GM18951 (cell line): ENCODE data around the gene DNAJA4.

Experiments
- POLR2A ChIP-seq: IDR thresholded peaks from 4 replicates; pipeline ENCODE4 v1.6.1; 2011; ENCODE audit warnings: mild to moderate bottlenecking; ENCODE audit not compliant: insufficient read length, insufficient read depth; ENCODE audit errors: extremely low read depth
- in situ Hi-C: fragments of 300-500 bp; cut with MboI; formaldehyde crosslinking; loops from one replicate; pipeline ENCODE4 v1.12.0; 2022; ENCODE audit warnings: low sequenced_read_pairs, mixed read lengths, inconsistent platforms; ENCODE audit not compliant: unreplicated experiment

Gene DNAJA4

DNA sequence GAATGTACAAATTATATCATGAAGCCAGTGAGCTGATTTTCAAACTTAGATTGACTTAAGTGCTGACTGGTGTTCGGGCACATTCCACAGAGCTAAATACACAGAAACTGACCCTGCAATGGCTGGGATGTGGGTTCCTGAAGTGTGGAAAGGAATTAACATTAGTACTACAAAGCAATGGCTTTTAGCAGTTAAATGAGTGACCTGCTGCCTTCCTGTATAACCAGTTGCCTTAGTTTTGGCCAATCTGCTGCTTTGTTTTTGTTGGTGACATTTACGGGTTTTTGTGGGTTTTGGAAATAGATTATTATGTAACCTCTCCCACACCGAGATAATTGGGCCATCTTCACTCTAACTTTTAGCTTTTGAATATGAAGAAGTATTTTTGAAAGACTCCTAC, 37.5 kb downstream of the DNAJA4 start:
- TF ChIP-seq POLR2A: no peak
- in situ Hi-C loops: no loop called here

DNA sequence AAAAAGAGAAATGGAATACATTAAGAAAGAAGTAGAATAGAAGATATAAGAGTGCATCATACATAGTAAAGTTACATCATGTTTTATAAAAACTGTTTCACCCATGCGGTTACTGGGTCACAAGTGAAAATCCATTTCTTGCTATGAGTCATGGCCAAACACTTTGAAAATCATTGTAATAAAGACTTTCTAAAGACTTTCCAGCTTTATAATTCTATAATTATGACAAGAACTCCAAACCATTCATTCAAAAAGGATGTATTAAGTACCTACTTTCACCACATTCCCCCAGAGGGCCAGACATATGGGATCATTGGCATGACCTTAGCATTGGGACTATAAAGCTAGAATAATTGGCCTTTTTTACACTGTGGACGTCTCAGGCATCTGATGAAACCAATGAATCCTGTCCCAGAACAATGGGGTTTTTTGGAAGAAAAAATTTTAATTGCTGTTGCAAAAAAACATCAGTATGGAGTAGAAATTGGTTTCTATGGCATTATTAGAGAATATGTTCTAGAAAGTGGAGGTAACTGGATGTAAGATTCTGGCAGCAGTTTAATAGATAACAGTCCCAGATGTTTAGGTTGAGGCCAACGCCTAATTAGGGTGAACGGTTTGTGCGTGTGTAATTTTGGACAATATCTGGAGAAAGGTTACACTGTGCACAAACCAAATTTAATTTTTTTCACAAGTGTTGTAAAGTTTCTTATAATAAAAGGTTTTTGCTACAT, 38.4 kb downstream of the DNAJA4 start:
- in situ Hi-C loops: no loop called here
- no peak for TF ChIP-seq POLR2A

DNA sequence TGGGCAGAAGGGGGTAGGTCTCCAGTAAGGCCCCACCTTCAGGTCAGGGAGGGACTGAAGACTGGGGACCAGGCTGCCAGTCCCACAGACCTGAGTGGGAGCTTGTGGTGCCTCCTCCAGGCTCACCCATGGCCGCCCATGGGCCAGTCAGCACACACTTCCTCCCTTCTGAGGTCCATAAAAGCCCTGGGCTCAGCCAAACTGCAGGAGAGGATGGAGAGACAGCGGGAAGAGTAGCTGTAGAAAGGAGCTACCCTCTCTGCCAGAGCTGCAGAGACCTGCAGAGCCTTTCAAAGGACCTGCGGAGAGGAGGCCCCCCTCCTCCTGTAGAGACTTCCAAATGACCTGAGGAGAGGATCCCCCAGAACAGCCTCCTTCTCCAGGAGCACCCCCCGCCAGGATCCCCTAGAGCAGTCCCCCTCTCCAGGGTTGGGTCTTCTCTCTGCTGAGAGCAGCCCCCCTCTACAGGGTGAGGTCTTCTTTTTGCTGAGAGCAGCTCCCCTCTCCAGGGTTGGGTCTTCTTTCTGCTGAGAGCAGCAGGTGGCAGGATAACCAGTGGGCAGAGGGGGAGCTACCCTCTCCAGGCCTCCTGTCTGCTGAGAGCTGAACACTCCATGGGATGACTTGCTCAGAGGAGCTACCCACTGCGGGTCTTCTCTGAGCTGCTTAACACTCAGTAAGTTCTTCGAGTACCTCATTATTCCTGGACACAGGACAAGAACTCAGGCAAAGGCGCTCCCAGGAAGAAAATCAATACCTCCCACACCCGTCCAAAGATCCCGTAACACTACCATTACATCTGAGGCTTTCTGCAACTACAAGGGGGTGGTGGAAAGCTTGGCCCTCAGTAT, 40.1 kb downstream of the DNAJA4 start:
- in situ Hi-C loops: no loop called here
- no peak for TF ChIP-seq POLR2A

DNA sequence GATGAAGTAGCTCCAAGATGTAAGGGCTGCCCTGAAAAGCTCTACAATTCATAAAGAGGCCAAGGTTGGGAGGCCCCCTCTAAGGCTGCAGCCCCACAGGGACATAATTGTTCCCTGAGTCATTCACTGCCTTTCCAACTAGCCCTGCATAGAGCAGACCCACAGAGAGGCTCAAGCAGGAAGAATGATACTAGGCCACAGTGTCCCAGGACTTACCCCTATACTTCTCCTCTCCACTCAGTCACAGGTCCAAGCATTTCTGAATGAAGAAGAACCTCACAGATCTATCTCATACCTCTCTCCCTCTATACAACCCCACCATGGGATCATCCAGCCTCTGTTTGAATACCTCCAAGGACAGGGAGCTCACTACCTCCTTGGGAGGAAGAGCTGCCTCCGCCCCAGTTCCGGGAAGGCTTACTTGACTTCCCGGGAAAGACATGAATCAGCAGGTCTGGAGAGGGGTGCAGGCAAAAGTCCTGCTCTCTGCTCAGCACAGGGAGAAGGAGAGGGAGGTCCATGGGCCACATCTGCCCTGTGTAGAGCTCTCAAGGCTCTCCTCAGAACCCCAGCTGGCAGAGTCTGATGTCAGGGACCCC, 41.9 kb downstream of the DNAJA4 start:
- in situ Hi-C loops: no loop called here
- no peak for TF ChIP-seq POLR2A

DNA sequence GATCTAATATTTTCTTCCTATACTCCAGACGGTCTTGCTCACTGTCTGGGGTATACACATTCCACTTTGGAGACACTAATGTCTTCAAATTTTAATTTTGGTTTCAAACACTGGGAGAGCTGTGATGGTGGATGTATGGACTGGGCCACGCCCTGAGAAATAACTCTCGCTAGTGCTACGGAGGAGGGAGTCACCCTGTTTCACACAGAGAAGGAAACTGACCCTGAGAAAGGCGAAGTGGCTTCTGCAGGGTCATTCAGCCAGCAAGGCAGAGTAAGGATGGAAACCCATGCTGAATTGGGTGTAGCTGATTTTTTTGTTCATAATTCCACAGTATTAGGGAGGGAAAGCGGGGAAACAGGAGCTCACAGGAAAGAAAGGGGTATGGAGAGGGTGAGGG, 43.6 kb downstream of the DNAJA4 start:
- no peak for TF ChIP-seq POLR2A
- in situ Hi-C loops: no loop called here

DNA sequence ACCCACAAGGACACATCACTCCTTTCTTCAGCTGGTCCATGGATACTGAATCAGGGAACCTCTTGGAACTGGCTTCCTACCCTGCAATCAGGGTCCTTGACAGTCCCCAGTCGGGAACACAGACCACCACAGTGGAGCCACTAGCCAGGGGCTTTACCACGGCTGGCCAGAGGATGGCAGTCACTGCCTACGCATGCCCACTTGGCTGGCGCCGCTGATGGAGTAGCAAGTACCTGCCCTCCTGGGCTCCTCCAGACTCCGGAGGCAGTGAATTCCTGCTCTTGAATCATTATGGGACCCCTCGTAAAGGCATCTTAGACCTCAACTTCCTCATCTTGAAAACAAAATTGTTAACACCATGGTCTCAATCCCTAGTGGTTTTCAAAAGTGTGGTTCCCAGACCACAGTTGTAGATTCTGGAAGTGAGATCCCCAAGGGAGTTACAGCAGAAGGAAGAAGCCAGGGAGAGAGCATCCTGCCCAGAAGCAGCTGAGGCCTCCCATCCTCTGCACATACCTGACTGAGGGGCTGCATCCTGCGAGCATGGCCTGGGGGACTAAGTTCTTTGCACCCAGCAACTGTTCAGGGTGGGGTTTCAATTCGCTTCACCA, 44.2 kb downstream of the DNAJA4 start:
- in situ Hi-C loops: no loop called here
- TF ChIP-seq POLR2A: no peak

DNA sequence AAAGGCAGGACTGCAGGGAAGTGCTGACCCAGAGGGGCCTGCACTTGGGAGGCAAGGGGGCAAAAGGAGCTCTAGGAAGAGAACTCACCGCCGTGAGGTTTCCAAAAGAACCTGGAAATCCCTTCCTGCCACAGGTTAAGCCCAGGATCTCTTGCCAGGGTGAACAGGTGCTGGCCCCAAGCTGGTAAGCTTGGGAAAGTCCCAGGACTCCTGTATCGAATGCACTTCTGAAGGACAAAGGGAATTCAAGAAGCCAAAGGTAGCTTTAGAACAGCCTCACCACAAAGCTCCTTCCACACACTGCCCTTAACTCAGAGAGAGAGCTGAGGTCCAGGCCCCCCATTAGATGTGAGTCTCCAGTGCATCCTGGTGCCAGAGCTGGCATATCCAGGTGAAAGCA, 46.9 kb downstream of the DNAJA4 start:
- in situ Hi-C loops: no loop called here
- TF ChIP-seq POLR2A: no peak

DNA sequence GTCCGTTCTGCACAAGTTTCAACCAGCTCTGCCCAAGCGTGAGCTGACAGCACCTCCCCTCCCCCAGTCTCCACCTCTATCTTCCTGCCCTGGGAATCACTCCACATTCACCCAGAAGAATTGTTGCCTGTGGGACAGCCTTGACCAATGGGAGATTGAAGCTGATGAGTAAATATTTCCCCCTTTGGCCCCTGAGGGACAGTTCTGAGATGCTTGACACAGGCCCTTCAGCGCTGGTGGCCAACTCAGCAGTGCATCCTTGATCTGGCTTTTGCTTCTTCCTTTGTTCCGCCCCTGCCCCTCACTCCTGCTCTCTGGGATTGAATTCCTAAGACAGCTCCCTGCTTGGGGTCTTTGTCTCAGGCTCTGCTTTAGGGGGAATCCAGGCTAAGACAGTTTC, 48.2 kb downstream of the DNAJA4 start:
- in situ Hi-C loops: no loop called here
- TF ChIP-seq POLR2A: no peak

DNA sequence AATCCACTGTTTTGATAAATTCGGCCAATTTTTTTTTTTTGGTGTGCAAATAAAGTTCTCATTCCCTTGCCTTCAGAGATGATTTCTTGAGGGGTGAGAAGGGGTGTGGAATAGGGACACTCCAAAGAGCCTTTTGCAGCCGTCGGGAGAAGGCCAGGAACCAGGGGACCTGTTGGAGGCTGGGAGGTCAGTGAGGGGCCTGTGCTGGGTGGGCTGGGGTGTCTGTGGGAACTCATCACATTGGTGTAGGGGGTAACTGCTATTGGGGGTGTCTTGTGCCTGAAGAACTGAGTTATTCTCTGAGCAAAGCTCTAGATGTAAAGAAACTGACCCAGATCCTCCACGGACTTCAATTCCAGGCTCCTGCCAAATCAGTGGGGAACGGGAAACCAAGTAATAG, 48.6 kb downstream of the DNAJA4 start:
- in situ Hi-C loops: no loop called here
- no peak for TF ChIP-seq POLR2A

DNA sequence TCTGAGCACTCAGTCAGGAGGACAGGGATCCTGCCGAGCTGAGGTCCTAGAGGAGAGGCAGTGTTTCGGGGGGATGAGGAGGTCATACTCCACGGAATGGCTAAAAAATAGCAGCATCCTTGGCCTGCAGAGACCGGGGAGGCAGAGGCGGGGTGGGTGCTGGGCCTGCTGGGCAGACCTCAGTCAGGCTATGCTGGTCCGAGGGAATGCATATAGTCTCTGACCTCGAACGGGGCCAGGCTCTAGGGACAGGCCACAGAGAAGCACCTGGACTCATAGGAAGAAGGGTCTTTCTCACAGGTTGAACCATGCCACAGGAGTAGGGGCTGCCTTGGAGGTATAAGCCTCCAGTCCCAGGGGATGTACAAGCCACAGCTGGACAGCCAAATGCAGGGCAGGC, 49.0 kb downstream of the DNAJA4 start:
- no peak for TF ChIP-seq POLR2A
- in situ Hi-C loops: no loop called here

DNA sequence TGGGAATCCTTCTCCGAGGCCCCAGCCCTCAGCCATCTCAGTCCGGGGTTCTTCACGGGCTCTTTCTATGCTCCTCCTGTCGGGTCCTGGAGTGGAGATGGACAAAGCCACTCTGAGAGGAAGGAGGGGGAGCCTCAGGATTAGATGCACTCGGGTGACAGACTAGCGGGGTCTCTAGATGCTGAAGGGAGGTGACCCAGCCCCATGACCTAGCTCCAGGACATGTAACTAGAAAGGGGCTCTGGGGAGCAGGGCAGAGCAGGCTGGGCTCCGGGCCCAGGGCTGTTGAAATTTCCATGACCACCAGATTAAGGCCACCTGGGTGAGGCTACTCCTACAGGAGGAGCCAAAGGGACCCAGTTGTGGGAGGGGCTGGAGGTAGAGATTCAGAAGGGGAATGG, 49.8 kb downstream of the DNAJA4 start:
- in situ Hi-C loops: no loop called here
- no peak for TF ChIP-seq POLR2A

DNA sequence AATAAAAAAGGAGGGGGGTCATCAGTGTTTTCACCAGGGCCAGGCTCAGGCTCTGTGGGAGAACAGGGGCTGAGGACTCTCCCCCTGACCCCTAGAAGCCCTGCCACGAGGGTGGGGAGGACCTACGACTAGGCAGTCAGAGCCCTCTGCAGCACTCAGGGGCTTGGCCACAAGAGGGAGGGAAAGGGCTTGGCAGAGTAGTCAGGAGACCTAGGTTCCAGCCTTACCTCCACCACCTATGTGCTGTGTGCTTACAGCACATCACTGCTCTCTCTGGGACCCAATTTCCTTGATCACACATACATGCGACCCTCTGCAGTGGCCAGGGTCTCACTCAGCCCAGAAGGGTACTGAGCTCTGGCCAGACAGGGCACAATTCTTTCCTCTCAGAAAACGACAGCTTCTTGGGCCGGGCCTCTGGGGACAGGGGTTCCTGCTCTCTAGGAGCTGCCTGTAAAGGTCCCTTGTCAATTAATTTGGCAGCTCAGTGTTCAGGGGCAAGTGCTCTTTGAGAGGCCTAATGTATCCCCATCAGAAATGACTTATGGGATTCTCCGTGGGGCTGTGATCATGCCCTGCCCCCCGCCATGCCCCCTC, 51.4 kb downstream of the DNAJA4 start:
- in situ Hi-C loops: no loop called here
- no peak for TF ChIP-seq POLR2A

DNA sequence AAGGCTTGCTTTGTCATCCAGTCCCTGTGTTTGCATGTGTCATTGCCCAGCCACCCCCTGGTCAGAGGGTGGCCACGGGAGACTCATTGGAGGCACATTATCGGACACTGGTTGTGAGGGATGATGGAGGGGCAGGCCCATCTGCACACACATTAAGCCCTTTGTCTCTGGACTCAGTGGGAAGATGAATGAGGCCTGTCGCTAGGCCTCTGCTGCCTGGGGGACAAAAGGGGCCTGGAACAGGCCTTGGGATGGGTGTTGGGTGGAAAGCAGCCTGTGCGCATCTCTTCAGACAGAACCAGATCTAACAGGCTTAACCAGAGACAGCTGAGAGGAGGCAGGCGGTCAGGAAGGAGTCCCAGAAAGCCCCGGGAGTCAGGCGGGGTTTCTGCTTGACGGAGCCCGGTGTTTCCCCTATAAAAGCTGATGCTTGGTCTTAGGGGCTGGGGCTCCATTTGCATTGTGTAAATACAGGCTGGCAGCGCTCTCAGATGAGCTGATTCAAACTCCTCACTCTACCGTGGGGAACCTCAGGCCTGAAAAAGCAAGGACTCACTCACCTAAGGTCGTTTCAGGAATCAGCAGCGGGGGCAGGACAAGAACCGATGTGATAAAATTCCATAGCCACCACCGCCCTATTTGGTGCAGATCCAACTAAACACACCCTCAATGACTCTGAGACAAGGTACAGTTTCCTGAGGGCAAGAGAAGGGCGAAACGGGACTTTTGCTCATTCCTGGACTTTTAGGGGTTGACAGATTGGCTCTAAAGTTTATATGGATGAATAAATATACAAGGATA, 52.1 kb downstream of the DNAJA4 start:
- in situ Hi-C loops: no loop called here
- no peak for TF ChIP-seq POLR2A
